H1 (cell line): ENCODE measurements around the gene LRP5. TPM values are rescaled to one million over a fixed set of nuclear protein-coding genes. Genes with fewer than 3 reads are reported as not detected.
"Not testable (repeated sequence)": the region's sequence is repeated elsewhere in the genome, so short reads cannot be mapped to it uniquely, and the experiment has no call there.

ENCODE experiments used
- CTCF ChIA-PET: fragments of 300-600 bp; sonication (Branson Sonifier 250); formaldehyde crosslinking; loops from one replicate; lab custom pipeline; 2021; ENCODE audit not compliant: partially characterized antibody; lab: Charles Lee
- POLR2A ChIA-PET: fragments of 300-600 bp; sonication (Branson Sonifier 250); formaldehyde crosslinking; loops from one replicate; lab custom pipeline; 2021; ENCODE audit warnings: inconsistent platforms; ENCODE audit not compliant: partially characterized antibody; lab: Charles Lee
- DNase-seq, 2 experiments: peaks; one replicate each; pipeline versions ENCODE4 v3.0.0 to v3.0.0-alpha.2; 2010 to 2022; ENCODE audit warnings: low spot score in 2 of 2, low read depth in 1 of 2, mixed read lengths in 1 of 2
- FAIRE-seq: peaks from 2 replicates; lab custom pipeline; 2011; peaks lifted over from hg19 to GRCh38; lab: Jason Lieb, UNC
- H2AFZ ChIP-seq: 2 replicates; pipeline ENCODE4 v1.8.1; 2012; ENCODE audit warnings: low read length, inconsistent platforms
- H2AK5ac ChIP-seq: 2 replicates; pipeline ENCODE4 v1.6.1; 2013; ENCODE audit warnings: low read depth, low read length
- H2BK120ac ChIP-seq: replicated peaks from 2 replicates; pipeline ENCODE3; 2013; ENCODE audit warnings: low read depth, low read length, inconsistent platforms
- H2BK12ac ChIP-seq: 2 replicates; pipeline ENCODE4 v1.6.1; 2013; ENCODE audit warnings: low read depth, low read length
- H2BK15ac ChIP-seq: 2 replicates; pipeline ENCODE4 v1.6.1; 2013; ENCODE audit warnings: low read length
- H2BK20ac ChIP-seq: 2 replicates; pipeline ENCODE4 v1.6.1; 2013; ENCODE audit warnings: low read length
- H2BK5ac ChIP-seq: 2 replicates; pipeline ENCODE4 v1.6.1; 2013; ENCODE audit warnings: low read depth, low read length
- H3K14ac ChIP-seq: 2 replicates; pipeline ENCODE4 v1.6.1; 2013; ENCODE audit warnings: inconsistent platforms; ENCODE audit not compliant: insufficient read length
- H3K18ac ChIP-seq: 2 replicates; pipeline ENCODE4 v1.6.1; 2013; ENCODE audit warnings: low read length; ENCODE audit errors: extremely low read depth
- H3K23ac ChIP-seq: 2 replicates; pipeline ENCODE4 v1.6.1; 2013; ENCODE audit warnings: inconsistent platforms; ENCODE audit not compliant: insufficient read length
- H3K23me2 ChIP-seq: 2 replicates; pipeline ENCODE4 v1.6.1; 2013; ENCODE audit warnings: low read depth, low read length
- H3K27ac ChIP-seq: 2 replicates; pipeline ENCODE4 v1.6.1; 2011; ENCODE audit warnings: low read depth, low read length, inconsistent platforms
- H3K27me3 ChIP-seq, 4 experiments: replicated peaks in 1 of 4; 1 replicate in 1 of 4; 2 replicates in 3 of 4; pipeline versions ENCODE4 v1.6.1 to v1.8.1; 2011 to 2013; ENCODE audit warnings: low read length in 3 of 4, mild to moderate bottlenecking in 3 of 4, inconsistent platforms in 2 of 4, mixed read lengths in 2 of 4, moderate library complexity in 1 of 4; ENCODE audit not compliant: control insufficient read depth in 3 of 4, insufficient read depth in 3 of 4; ENCODE audit errors: extremely low read depth in 1 of 4
- H3K36me3 ChIP-seq, 4 experiments: 2 replicates each; pipeline versions ENCODE4 v1.6.1 to v1.8.1; 2011 to 2013; ENCODE audit warnings: mild to moderate bottlenecking in 4 of 4, low read length in 3 of 4, moderate library complexity in 2 of 4, control low read depth in 1 of 4, inconsistent platforms in 1 of 4; ENCODE audit not compliant: insufficient read depth in 4 of 4, control insufficient read depth in 2 of 4
- H3K4ac ChIP-seq: replicated peaks from 2 replicates; pipeline ENCODE3; 2013; ENCODE audit warnings: low read length, low read depth, mixed read lengths, inconsistent platforms; ENCODE audit not compliant: insufficient read length
- H3K4me1 ChIP-seq, 4 experiments: replicated peaks in 1 of 4; 1 replicate in 1 of 4; 2 replicates in 3 of 4; pipeline versions ENCODE4 v1.6.1 to v1.8.1; 2011 to 2013; ENCODE audit warnings: low read length in 3 of 4, inconsistent platforms in 2 of 4, mixed read lengths in 1 of 4; ENCODE audit not compliant: insufficient read depth in 4 of 4, control insufficient read depth in 3 of 4
- H3K4me2 ChIP-seq, 2 experiments: 2 replicates each; pipeline versions ENCODE4 v1.6.1 to v1.8.1; 2011 to 2013; ENCODE audit warnings: low read depth in 2 of 2, low read length in 2 of 2, control low read depth in 1 of 2, inconsistent platforms in 1 of 2, mild to moderate bottlenecking in 1 of 2; ENCODE audit not compliant: insufficient read depth in 1 of 2
- H3K4me3 ChIP-seq, 4 experiments: fragments of 200-600, 300-600 bp in 1 of 4; sonication (generic), shearing (Covaris generic), sonication (Bioruptor Twin) in 1 of 4; 2 replicates each; pipeline versions ENCODE4 v1.5.1 to v1.8.1; 2011 to 2016; ENCODE audit warnings: low read length in 4 of 4, low read depth in 3 of 4, control low read depth in 2 of 4, inconsistent platforms in 2 of 4, mild to moderate bottlenecking in 2 of 4, mixed read lengths in 1 of 4, moderate library complexity in 1 of 4; ENCODE audit not compliant: insufficient read depth in 2 of 4; ENCODE audit errors: extremely low read depth in 1 of 4
- H3K56ac ChIP-seq: replicated peaks from 2 replicates; pipeline ENCODE3; 2013; ENCODE audit warnings: low read depth, mild to moderate bottlenecking, mixed read lengths, low read length, inconsistent platforms; ENCODE audit not compliant: insufficient read length
- H3K79me1 ChIP-seq: 2 replicates; pipeline ENCODE4 v1.6.1; 2013; ENCODE audit warnings: low read depth, low read length, control low read depth
- H3K79me2 ChIP-seq, 2 experiments: 2 replicates each; pipeline versions ENCODE4 v1.6.1 to v1.8.1; 2012 to 2013; ENCODE audit warnings: low read length in 2 of 2, mild to moderate bottlenecking in 2 of 2, inconsistent platforms in 1 of 2; ENCODE audit not compliant: insufficient read depth in 2 of 2, control insufficient read depth in 1 of 2
- H3K9ac ChIP-seq, 4 experiments: replicated peaks in 1 of 4; 1 replicate in 1 of 4; 2 replicates in 3 of 4; pipeline versions ENCODE4 v1.6.1 to v1.8.1; 2011 to 2013; ENCODE audit warnings: low read depth in 3 of 4, low read length in 3 of 4, control low read depth in 2 of 4, mild to moderate bottlenecking in 2 of 4, moderate library complexity in 2 of 4, inconsistent platforms in 1 of 4; ENCODE audit errors: extremely low read depth in 1 of 4
- H3K9me3 ChIP-seq, 2 experiments: 2 replicates each; pipeline versions ENCODE4 v1.6.1 to v1.8.1; 2012 to 2013; ENCODE audit warnings: mild to moderate bottlenecking in 2 of 2, moderate library complexity in 2 of 2, control low read depth in 1 of 2, inconsistent platforms in 1 of 2, low read depth in 1 of 2, low read length in 1 of 2, mixed read lengths in 1 of 2; ENCODE audit not compliant: insufficient read depth in 2 of 2
- H4K20me1 ChIP-seq, 2 experiments: replicated peaks in 1 of 2; 2 replicates each; pipeline versions ENCODE3 to v1.8.1; 2011 to 2013; ENCODE audit warnings: inconsistent platforms in 2 of 2, low read length in 2 of 2, mild to moderate bottlenecking in 1 of 2; ENCODE audit not compliant: insufficient read depth in 2 of 2, control insufficient read depth in 1 of 2
- H4K5ac ChIP-seq: 2 replicates; pipeline ENCODE4 v1.6.1; 2013; ENCODE audit warnings: low read length, low read depth, mixed read lengths, inconsistent platforms; ENCODE audit not compliant: insufficient read length
- H4K8ac ChIP-seq: 2 replicates; pipeline ENCODE4 v1.8.0; 2013; ENCODE audit warnings: mild to moderate bottlenecking, moderate library complexity, low read length, inconsistent platforms; ENCODE audit not compliant: insufficient read depth; ENCODE audit errors: extremely low read depth
- H4K91ac ChIP-seq: replicated peaks from 2 replicates; pipeline ENCODE3; 2013; ENCODE audit warnings: low read length, mixed read lengths, inconsistent platforms; ENCODE audit not compliant: insufficient read length
- BCL11A ChIP-seq, 2 experiments: IDR thresholded peaks; one replicate each; pipeline ENCODE4 v1.6.1; 2011; ENCODE audit warnings: low read depth in 2 of 2, low read length in 2 of 2, mild to moderate bottlenecking in 2 of 2
- MAFK ChIP-seq: IDR thresholded peaks from 2 replicates; pipeline ENCODE4 v1.6.1; 2012; ENCODE audit warnings: low read depth, mild to moderate bottlenecking, improper control_type of control experiment, low read length
- SIX5 ChIP-seq: IDR thresholded peaks from 2 replicates; pipeline ENCODE4 v1.6.1; 2011; ENCODE audit warnings: mild to moderate bottlenecking, low read depth, low read length
- WGBS, 2 experiments: shearing (Covaris generic) in 1 of 2; methylation state at CpG; one replicate each; pipeline versions ENCODE4 v1.1.6 to v1.1.7; 2013 to 2015; ENCODE audit warnings: low lambda C conversion rate in 2 of 2, mixed read lengths in 2 of 2, inconsistent platforms in 1 of 2, low coverage in 1 of 2, missing lambda C conversion rate in 1 of 2; ENCODE audit not compliant: insufficient replicate concordance in 2 of 2, insufficient coverage in 1 of 2, insufficient read length in 1 of 2; ENCODE audit errors: extremely low coverage in 1 of 2, missing lambda C conversion rate in 1 of 2; 5-methylcytosine and 5-hydroxymethylcytosine counted together
- polyA plus RNA-seq, 7 experiments: library from polyadenylated mRNA; depleted of rRNA in 3 of 7; stranded (reverse) in 5 of 7; unstranded in 2 of 7; fragments of >200 nt in 5 of 7; fragments of 200-250 nt in 2 of 7; gene quantifications; 1 replicate in 5 of 7; 2 replicates in 1 of 7; 4 replicates in 1 of 7; pipeline versions ENCODE4 v1.2.1 to v1.2.3, GENCODE V29; 2011 to 2013; ENCODE audit warnings: missing spikeins in 2 of 7, mixed read lengths in 2 of 7
- total RNA-seq: library from RNA; stranded (reverse); fragmentation: NEBNext Ultra II Directional; extraction: Animal tissue kit (Norgen Biotek cat#: 25700); gene quantifications from 2 replicates; pipeline ENCODE4 v1.2.1, GENCODE V29; 2021

Gene LRP5
- total and polyA plus RNA-seq, 2 of the 8 experiments (the other 6 are each of a cell fraction or from before 2014, with no cell fraction given): 19.0 to 38.9 TPM

GRCh38 chr11:68298659-68299516 lies 13.5 kb upstream of the LRP5 start (continued):
- TF ChIP-seq BCL11A (IDR thresholded peaks at IDR 0.05; ENCODE audit: low read depth in 2 of 2, low read length in 2 of 2) (no peak), SIX5 (no peak), MAFK (no peak)

GRCh38 chr11:68299517-68299879 lies 12.9 kb upstream of the LRP5 start:
- POLR2A ChIA-PET: interaction anchor here (1.2 to 2.5 kb wide), 5 partner anchors 11 to 85 kb away, joined by 3 to 11 read pairs (median 5); no protein-coding TSS in a partner anchor
- not testable (repeated sequence) for FAIRE-seq
- CTCF ChIA-PET: interaction anchor here (0.8 to 6.6 kb wide), 21 partner anchors 11 to 103 kb away, joined by 3 to 141 read pairs (median 17); partner anchors contain the start of gene C11orf24

More at GRCh38 chr11:68299517-68299879, 12.9 kb upstream of the LRP5 start:
- H3K27ac ChIP-seq, H2AK5ac ChIP-seq, H3K4me2 ChIP-seq, H2BK15ac ChIP-seq, H4K20me1 ChIP-seq, DNase-seq, H3K79me2 ChIP-seq, H2BK120ac ChIP-seq, H2BK12ac ChIP-seq, H4K8ac ChIP-seq, H2AFZ ChIP-seq, H4K5ac ChIP-seq, H3K4ac ChIP-seq, H3K79me1 ChIP-seq, H3K23ac ChIP-seq, H3K36me3 ChIP-seq, H3K14ac ChIP-seq, H3K9ac ChIP-seq, H3K9me3 ChIP-seq, H3K23me2 ChIP-seq, H3K56ac ChIP-seq, H4K91ac ChIP-seq, H3K27me3 ChIP-seq, H3K4me3 ChIP-seq, H3K4me1 ChIP-seq, H2BK5ac ChIP-seq, H2BK20ac ChIP-seq, H3K18ac ChIP-seq: not testable (repeated sequence)
- WGBS, 2 experiments: 96% methylated on average over 9 of the region's 9 CpGs; no CpG with 5 or more reads in 1 of the 2 experiments
